ENCODE measurements around the gene CPN2. TPM values are rescaled to one million over a fixed set of nuclear protein-coding genes. Genes with fewer than 3 reads are reported as not detected.
A peak's percentile ranks its signal among the peaks of the same experiment; 100 is the strongest.

CPN2 gene
- total and polyA plus RNA-seq, 2 of the 8 experiments (the other 6 are each of a cell fraction or from before 2014, with no cell fraction given), result 0.03 TPM; not detected in 1

GRCh38 chr3:194351952-194352536, 916 bp upstream of the CPN2 start:
- no peak for DNase-seq (ENCODE audit: low read depth in 1 of 2, low spot score in 2 of 2)
- Histone ChIP-seq H2AK5ac (ENCODE audit: low read depth, low read length) (peak overlapping the region; percentile 87), H3K56ac (replicated peaks; ENCODE audit: insufficient read length, low read depth, low read length) (peak overlapping the region; percentile 94), H2BK120ac (replicated peaks; ENCODE audit: low read depth, low read length) (no peak overlapping the region), H2BK15ac (ENCODE audit: low read length) (peak overlapping the region; percentile 72), H3K23me2 (ENCODE audit: low read depth, low read length) (peaks cover 10% of the 10 kb centered on the region; the same call in 1 of the 2 replicates), H3K36me3 (ENCODE audit: control insufficient read depth in 2 of 4, insufficient read depth in 4 of 4, low read length in 3 of 4) (no peaks in the 10 kb centered on the region), H3K79me2 (ENCODE audit: control insufficient read depth in 1 of 2, insufficient read depth in 2 of 2, low read length in 2 of 2) (no peaks in the 10 kb centered on the region), H3K9me3 (ENCODE audit: insufficient read depth in 2 of 2, low read depth in 1 of 2, low read length in 1 of 2) (no peaks in the 10 kb centered on the region), H3K27ac (ENCODE audit: low read depth, low read length) (no peak overlapping the region), H3K18ac (ENCODE audit: extremely low read depth, low read length) (no peak overlapping the region), H2BK5ac (ENCODE audit: low read depth, low read length) (peak overlapping the region; percentile 76; the same call in 1 of the 2 replicates), H3K23ac (ENCODE audit: insufficient read length) (no peak overlapping the region), H2AFZ (ENCODE audit: low read length) (no peak overlapping the region), H4K91ac (replicated peaks; ENCODE audit: insufficient read length, low read length) (peak overlapping the region; percentile 95), H4K20me1 (replicated peaks in 1 of 2; ENCODE audit: control insufficient read depth in 1 of 2, insufficient read depth in 2 of 2, low read length in 2 of 2) (peaks cover 0 to 5% of the 10 kb centered on the region in 2 experiments), H2BK20ac (ENCODE audit: low read length) (0 out of 2 replicates have a peak overlapping the region, but pooled peaks have one; percentile 48), H4K5ac (ENCODE audit: insufficient read length, low read depth, low read length) (no peak overlapping the region), H3K79me1 (ENCODE audit: low read depth, low read length) (no peaks in the 10 kb centered on the region), H3K4me3 (ENCODE audit: extremely low read depth in 1 of 4, insufficient read depth in 2 of 4, low read depth in 3 of 4, low read length in 4 of 4) (no peak overlapping the region), H3K4me1 (replicated peaks in 1 of 4; ENCODE audit: control insufficient read depth in 3 of 4, insufficient read depth in 4 of 4, low read length in 3 of 4) (peaks cover 0 to 3% (median 0%) of the 10 kb centered on the region in 4 experiments; a peak in 1 of 7 replicates), H3K9ac (replicated peaks in 1 of 4; ENCODE audit: extremely low read depth in 1 of 4, low read depth in 3 of 4, low read length in 3 of 4) (no peak overlapping the region), H3K4me2 (ENCODE audit: insufficient read depth in 1 of 2, low read depth in 2 of 2, low read length in 2 of 2) (no peak overlapping the region), H3K4ac (replicated peaks; ENCODE audit: insufficient read length, low read depth, low read length) (no peak overlapping the region), H2BK12ac (ENCODE audit: low read depth, low read length) (peak overlapping the region; percentile 90; the same call in 1 of the 2 replicates), H3K14ac (ENCODE audit: insufficient read length) (no peak overlapping the region), H4K8ac (ENCODE audit: extremely low read depth, insufficient read depth, low read length) (peak overlapping the region; percentile 22; the same call in 1 of the 2 replicates), H3K27me3 (replicated peaks in 1 of 4; ENCODE audit: control insufficient read depth in 3 of 4, extremely low read depth in 1 of 4, insufficient read depth in 3 of 4, low read length in 3 of 4) (no peaks in the 10 kb centered on the region; a peak in 1 of 7 replicates)
- ChIA-PET CTCF (ENCODE audit: partially characterized antibody) (interaction anchor here (1.1 to 3.7 kb wide), 4 partner anchors 12 to 54 kb away, joined by 3 to 36 read pairs (median 12); no protein-coding TSS in a partner anchor), POLR2A (ENCODE audit: partially characterized antibody) (no interaction called here)
- FAIRE-seq, result peak; percentile 13
- 90 to 100% methylated on average over 10 to 14 of the region's 14 CpGs for WGBS, 2 experiments (ENCODE audit: extremely low coverage in 1 of 2, insufficient coverage in 1 of 2, insufficient read length in 1 of 2, insufficient replicate concordance in 2 of 2, low coverage in 1 of 2, low lambda C conversion rate in 2 of 2, missing lambda C conversion rate in 1 of 2)
- TF ChIP-seq TEAD4 (IDR thresholded peaks at IDR 0.05; ENCODE audit: low read depth, low read length) (no peak), CREB1 (IDR thresholded peaks at IDR 0.05) (no peak), SIRT6 (IDR thresholded peaks at IDR 0.05; ENCODE audit: low read length) (no peak), TAF7 (optimal IDR thresholded peaks at IDR 0.05; ENCODE audit: borderline replicate concordance, low read depth, low read length) (no peak), KDM5A (IDR thresholded peaks at IDR 0.05; ENCODE audit: low read length) (no peak), PHF8 (conservative IDR thresholded peaks at IDR 0.05; ENCODE audit: low read depth, low read length) (no peak), SAP30 (IDR thresholded peaks at IDR 0.05; ENCODE audit: insufficient read depth, insufficient replicate concordance, low read length) (no peak), CBX5 (IDR thresholded peaks at IDR 0.05; ENCODE audit: low read depth, low read length) (no peak), HDAC6 (IDR thresholded peaks at IDR 0.05; ENCODE audit: low read depth, low read length) (no peak), JUN (IDR thresholded peaks at IDR 0.05; ENCODE audit: low read depth, low read length) (no peak), TBP (IDR thresholded peaks at IDR 0.05; ENCODE audit: low read depth, low read length) (no peak), SUZ12 (IDR thresholded peaks at IDR 0.05; ENCODE audit: low read length) (no peak), ASH2L (IDR thresholded peaks at IDR 0.05; ENCODE audit: low read length) (no peak), MAFK (IDR thresholded peaks at IDR 0.05; ENCODE audit: low read depth, low read length) (no peak)

Measured in H1 (cell line).